BJ (cell line): Measurements from ENCODE around the gene LIG3. TPM values are rescaled to one million over a fixed set of nuclear protein-coding genes. Genes with fewer than 3 reads are reported as not detected.

Experiments
- CTCF ChIA-PET: fragments of 350-600 bp; formaldehyde crosslinking; extraction: SDS; loops from one replicate; lab custom pipeline; 2021; ENCODE audit warnings: antibody characterized with exemption, inconsistent platforms; lab: Yijun Ruan, JAX
- POLR2A ChIA-PET: fragments of 300-600 bp; sonication (Branson Sonifier 250); formaldehyde crosslinking; extraction: SDS; loops from one replicate; lab custom pipeline; 2021; ENCODE audit warnings: antibody characterized with exemption; lab: Charles Lee
- DNase-seq: peaks from one replicate; pipeline ENCODE4 v3.0.0-alpha.2; 2011; ENCODE audit warnings: low read depth
- H3K27me3 ChIP-seq: 2 replicates; pipeline ENCODE4 v1.6.0; 2011; ENCODE audit warnings: low read length; ENCODE audit not compliant: control insufficient read depth, insufficient read depth
- H3K36me3 ChIP-seq: 2 replicates; pipeline ENCODE4 v1.5.1; 2011; ENCODE audit warnings: low read length; ENCODE audit not compliant: control insufficient read depth, insufficient read depth
- H3K4me3 ChIP-seq: 2 replicates; pipeline ENCODE4 v1.5.1; 2011; ENCODE audit warnings: low read depth, mild to moderate bottlenecking, control low read depth, low read length
- CTCF ChIP-seq: IDR thresholded peaks from 2 replicates; pipeline ENCODE4 v1.5.1; 2011; ENCODE audit warnings: low read depth, mild to moderate bottlenecking, control low read depth, inconsistent platforms, low read length, moderate library complexity; ENCODE audit not compliant: insufficient read depth
- polyA plus RNA-seq: library from polyadenylated mRNA; depleted of rRNA; stranded (reverse); fragments of >200 nt; gene quantifications from 2 replicates; pipeline ENCODE4 v1.2.3, GENCODE V29; 2011

Gene LIG3
- polyA plus RNA-seq, 1 experiment: 31.1 TPM

GRCh38 chr17:35046740-35047283, 66.5 kb downstream of the LIG3 start:
- ChIA-PET CTCF (interaction anchor here (1.1 to 1.4 kb wide), 2 partner anchors 12 kb away, joined by 3 read pairs; no protein-coding TSS in a partner anchor), POLR2A (no interaction called here)
- DNase-seq: no peak
- Histone ChIP-seq H3K36me3 (no peaks in the 10 kb centered on the region), H3K4me3 (no peak overlapping the region), H3K27me3 (no peaks in the 10 kb centered on the region)
- no peak for TF ChIP-seq CTCF

GRCh38 chr17:35048685-35049379, 68.5 kb downstream of the LIG3 start:
- ChIA-PET CTCF (interaction anchor here (1.2 kb wide), 1 partner anchor 15 kb away, joined by 4 read pairs; the partner anchor contains the start of gene RFFL), POLR2A (no interaction called here)
- TF ChIP-seq CTCF: no peak
- Histone ChIP-seq H3K36me3 (no peaks in the 10 kb centered on the region), H3K4me3 (no peak overlapping the region), H3K27me3 (no peaks in the 10 kb centered on the region)
- no peak for DNase-seq

GRCh38 chr17:35050170-35050569, 69.9 kb downstream of the LIG3 start:
- no peaks in the 10 kb centered on the region for H3K27me3 ChIP-seq
- POLR2A ChIA-PET: no interaction called here
- DNase-seq: no peak
- no peak for TF ChIP-seq CTCF
- CTCF ChIA-PET: no interaction called here
- no peak overlapping the region for H3K4me3 ChIP-seq
- H3K36me3 ChIP-seq: no peaks in the 10 kb centered on the region

GRCh38 chr17:35051183-35051578, 70.9 kb downstream of the LIG3 start:
- H3K36me3 ChIP-seq: no peaks in the 10 kb centered on the region
- no peaks in the 10 kb centered on the region for H3K27me3 ChIP-seq
- ChIA-PET CTCF (no interaction called here), POLR2A (no interaction called here)
- no peak overlapping the region for H3K4me3 ChIP-seq
- no peak for TF ChIP-seq CTCF
- DNase-seq: no peak

- no peak overlapping the region for H3K4me3 ChIP-seq
- no peaks in the 10 kb centered on the region for H3K36me3 ChIP-seq
- H3K27me3 ChIP-seq: no peaks in the 10 kb centered on the region
- DNase-seq: peak; percentile 7
- POLR2A ChIA-PET: no interaction called here
- TF ChIP-seq CTCF: no peak
- CTCF ChIA-PET: no interaction called here
Measured at GRCh38 chr17:35051579-35052240, 71.4 kb downstream of the LIG3 start.
